GM18511 (cell line): ENCODE measurements around the gene IKBKG.
"Not testable (repeated sequence)": the region's sequence is repeated elsewhere in the genome, so short reads cannot be mapped to it uniquely, and the experiment has no call there.

Experiments used
- ATAC-seq: cut with Tn5 transposase; IDR thresholded peaks from one replicate; pipeline ENCODE4 v1.9.1; 2021; ENCODE audit warnings: mild to moderate bottlenecking, moderate library complexity; ENCODE audit not compliant: unreplicated experiment

The IKBKG gene

DNA sequence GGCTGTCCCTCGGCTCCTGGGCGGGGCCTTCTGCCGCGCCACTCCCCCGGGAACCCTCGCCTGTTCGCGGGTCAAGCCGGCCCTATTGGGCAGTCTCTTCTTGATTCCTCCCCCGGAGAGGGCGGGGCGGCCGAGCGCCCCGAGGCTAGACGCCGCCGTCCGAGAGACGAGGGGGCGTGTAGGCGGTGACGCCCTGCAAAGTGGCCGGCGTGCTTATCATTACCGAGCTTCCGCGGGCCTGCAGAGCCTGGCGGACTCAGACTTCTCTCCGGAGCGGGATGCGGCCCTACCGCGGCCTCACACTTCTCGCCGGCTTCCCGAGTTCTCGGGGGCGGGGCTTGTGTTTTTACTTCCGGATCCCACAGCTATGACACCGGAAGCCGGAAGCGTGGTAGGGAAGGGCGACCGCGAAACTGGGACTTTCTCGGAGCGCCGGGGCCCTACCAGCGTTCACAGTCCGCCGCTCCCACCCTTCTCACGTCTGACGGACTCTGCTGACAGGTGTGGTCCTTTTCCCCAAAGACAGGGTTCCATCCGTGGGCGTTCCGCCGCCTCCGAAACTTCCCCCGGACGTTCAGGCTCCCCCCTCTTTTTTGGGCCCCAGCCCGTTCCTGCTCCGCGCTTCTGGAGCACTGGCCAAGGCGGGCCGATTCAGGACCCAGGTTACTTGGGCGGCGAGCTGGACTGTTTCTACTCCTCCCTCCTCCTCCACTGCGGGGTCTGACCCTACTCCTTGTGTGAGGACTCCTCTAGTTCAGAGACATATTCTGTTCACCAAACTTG, at the start of gene IKBKG:
IKBKG (plus strand) TSS at position 376 of the 783 bp plus-strand sequence. CDS start 4,383 bp downstream, outside the sequence.
- peak; percentile 75 for ATAC-seq

- ATAC-seq: not testable (repeated sequence)
These were observed 46.0 kb upstream of the IKBKG start for GRCh38 chrX:154501423-154501822.

GRCh38 chrX:154502098-154502497, 45.3 kb upstream of the IKBKG start:
- no peak for ATAC-seq

DNA sequence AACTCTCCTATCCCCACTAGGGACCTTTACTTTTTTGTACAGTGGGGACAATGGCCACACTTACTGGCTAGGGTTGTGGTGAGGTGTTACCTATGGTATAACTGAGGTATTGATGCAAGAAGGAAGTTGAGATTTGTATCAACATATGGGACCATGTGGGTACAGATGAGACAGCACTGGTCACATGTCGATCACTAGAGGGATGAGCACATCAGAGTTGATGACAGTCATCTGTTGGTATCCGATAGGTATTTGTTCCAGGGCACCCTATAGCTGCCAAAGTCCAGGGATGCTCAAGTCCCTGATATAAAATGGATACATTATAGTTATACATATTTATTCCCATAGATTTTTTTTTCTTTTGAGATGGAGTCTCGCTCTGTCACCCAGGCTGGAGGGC, 44.4 kb upstream of the IKBKG start:
- no peak for ATAC-seq

- no peak for ATAC-seq
These were observed 41.7 kb upstream of the IKBKG start for GRCh38 chrX:154505734-154506133.

DNA sequence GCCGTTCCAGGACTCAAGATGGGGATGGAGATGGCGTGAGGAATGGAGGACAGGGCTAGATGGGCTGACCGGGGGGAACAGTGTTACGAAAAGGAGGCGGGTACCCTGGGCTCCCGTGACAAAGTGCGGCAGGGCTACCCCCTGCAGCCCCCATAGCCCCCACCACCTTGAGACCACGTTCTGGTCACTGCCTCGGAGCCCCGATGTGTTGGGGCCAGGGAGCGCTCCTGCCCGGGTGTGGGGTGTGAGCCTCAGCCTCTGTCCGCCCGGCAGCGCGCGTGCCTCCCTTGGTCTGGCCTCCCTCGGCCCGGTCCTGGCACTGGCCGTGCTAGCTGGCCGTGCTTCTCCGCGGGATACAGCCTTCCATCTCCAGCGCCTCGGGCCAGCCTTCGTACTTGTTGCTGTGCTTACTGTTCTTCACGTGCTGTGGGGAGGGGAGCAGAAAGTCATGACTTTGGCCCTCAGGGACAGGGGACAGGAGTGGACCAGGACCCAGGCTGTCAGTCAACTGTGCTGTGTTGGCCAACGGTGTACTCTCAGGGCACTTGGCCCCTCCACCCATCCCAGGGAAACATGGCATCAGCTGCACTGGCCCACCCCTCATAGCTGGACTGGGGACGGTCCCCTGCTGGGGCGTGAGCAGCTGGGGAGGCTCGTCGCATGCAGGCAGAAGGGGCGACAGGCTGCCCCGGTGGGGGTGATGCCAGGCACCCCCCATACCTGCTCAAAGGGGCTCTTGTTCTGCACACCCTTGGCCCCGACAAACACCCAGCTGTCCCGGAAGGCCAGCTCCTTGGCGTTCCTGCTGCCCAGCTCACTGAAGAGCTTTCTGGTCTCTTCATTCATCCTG, 40.7 kb upstream of the IKBKG start:
- no peak for ATAC-seq

DNA sequence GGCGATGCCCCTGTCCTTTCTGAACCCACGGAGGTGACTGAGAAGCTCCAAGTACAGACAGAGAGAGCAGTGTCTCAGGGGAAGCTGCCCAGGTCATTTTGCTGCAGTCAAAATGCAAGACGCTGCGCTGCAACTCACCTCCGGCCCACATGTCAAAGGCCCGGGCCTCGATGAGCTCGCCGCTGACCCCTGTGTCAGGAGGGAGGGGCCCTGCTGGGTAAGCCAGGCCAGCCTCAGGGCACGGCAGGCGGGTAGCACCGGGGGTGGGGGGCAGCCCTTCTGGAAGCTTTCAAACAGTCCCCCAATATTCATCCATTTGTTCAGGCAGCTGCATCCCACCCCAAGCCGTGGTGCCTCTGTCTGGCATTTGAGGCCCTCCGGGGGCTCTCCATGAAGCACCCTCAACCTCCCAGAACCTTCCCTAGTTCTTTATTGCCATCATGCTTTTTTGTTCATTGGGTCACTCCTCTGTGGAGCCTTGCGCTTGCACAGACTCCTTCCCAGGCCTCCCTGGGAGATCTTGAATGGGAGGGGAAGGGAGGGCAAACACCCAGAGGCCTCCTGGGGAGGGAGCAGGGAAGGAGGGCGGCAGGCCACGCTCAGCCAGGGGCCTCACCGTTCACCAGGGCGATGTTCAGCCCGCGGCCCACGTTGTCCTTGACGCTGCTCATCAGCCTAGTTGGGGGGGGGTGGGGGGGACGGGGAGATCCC, 39.6 kb upstream of the IKBKG start:
- ATAC-seq: no peak

- no peak for ATAC-seq
These were observed 39.1 kb upstream of the IKBKG start for GRCh38 chrX:154508384-154508745.

- ATAC-seq: no peak
These were observed 38.0 kb upstream of the IKBKG start for GRCh38 chrX:154509455-154509854.

DNA sequence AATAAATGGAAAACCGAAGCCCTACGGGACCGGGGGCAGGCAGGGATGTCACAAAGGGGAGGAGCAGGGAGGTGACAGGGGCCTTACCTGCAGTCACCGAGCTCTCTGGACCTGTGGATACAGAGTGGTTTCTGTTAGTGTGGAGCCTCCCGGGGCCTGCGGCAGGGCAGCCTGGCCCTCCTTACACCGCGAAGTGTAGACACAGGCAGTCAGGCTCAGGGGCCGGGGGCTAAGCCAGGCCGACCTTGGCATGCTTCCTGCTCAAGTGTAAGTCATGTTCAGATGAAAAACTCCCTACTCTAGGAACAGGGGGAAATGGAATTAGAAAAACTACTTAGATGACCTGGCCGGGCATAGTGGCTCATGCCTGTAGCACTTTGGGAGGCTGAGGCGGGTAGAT, 35.7 kb upstream of the IKBKG start:
- ATAC-seq: no peak

DNA sequence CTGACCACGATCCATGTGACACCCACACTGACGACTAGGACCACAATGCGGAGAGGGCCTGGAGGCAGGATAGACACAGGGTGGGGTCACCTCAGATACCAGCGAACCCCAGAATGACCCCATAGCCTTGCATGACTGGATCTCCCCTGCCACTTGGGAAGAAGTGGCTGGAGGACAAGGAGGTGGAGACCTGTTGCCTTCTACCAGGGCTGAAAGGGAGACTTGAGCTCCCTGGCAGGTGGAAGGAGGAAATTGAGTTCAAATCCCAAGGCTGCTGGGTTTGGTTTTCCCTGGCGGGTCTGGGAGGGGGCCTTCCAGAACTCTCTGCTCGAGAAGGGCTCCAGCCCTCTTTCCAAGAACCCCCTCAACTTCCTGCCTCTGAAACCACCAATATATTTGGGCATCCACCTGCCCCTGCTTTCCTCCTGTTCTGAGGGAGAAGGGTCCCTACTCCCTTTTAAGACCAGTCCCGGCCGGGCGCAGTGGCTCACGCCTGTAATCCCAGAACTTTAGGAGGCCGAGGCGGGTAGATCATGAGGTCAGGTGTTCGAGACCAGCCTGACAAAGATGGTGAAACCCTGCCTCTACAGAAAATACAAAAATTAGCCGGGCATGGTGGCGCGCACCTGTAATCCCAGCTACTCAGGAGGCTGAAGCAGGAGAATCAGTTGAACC, 34.4 kb upstream of the IKBKG start:
- ATAC-seq: no peak

DNA sequence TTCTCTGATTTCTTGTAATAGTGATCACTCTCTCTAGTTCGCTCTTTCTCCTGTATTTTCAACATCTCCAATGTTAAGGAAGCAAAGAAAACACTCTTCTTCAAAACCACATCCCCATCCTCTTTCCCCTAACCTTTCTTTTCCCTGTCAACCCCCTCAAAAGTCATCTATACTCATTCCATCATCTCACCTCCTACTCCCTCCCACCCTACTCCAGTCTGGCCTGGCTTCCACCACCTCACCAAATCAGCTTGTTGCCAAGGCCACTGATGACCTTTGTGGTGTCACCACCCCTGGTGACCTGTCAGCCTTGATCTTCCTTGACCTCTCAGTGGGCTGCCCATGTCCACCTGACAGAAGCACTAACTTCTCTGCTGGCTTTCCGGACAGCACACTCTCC, 33.7 kb upstream of the IKBKG start:
- ATAC-seq: no peak

GRCh38 chrX:154515090-154515965, 32.1 kb upstream of the IKBKG start:
- ATAC-seq: peak; percentile 33

GRCh38 chrX:154515966-154516655, 31.3 kb upstream of the IKBKG start, which contains the start of gene FAM3A:
TSS of gene FAM3A (minus strand) at chrX:154516232. CDS start at chrX:154515772, 460 bp downstream.
- ATAC-seq: peak; percentile 89

GRCh38 chrX:154516656-154517100, 30.7 kb upstream of the IKBKG start:
- peak; percentile 7 for ATAC-seq

DNA sequence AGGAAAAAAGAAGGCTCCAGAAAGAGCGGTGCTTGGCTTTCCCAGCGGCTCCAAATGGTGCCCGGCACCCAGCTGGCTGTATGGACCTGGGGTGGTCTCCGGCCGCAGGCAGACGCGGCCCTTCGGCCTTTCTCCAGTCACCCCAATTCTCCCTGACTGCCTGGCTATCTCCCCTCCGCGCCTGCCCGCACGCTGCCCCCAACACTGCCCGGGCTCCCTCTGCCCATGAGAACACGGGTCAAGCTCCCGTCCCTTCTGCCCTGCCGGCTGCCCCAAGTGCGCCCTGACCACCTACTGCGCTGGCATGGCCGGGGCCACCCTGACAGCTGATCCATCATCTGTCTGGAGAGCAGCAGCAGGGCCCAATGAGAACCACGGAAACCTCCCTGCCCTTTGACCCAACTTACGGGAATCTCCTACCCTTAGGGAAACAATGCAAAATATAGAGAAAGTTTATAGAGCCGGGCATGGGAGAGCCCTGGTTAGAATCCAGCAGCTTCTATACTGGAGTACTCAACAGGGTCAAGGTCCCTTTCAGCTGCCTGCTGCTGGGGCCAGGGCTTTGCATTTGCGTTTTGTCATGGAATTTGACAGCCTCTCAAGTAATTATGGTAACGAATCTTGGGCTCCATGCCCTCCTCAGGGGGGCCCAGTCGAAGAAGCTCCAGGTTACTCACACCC, 30.2 kb upstream of the IKBKG start:
- no peak for ATAC-seq

GRCh38 chrX:154519389-154519788, 28.0 kb upstream of the IKBKG start:
- ATAC-seq: no peak
